Activated naive CD4-positive, alpha-beta T cell (primary cell): Measurements from ENCODE around the gene APOA1.
"Not testable (repeated sequence)": the region's sequence is repeated elsewhere in the genome, so short reads cannot be mapped to it uniquely, and the experiment has no call there.

ENCODE experiments used
- DNase-seq, 4 experiments: peaks; one replicate each; lab custom pipeline; 2025; lab: John Stamatoyannopoulos, UW

Gene APOA1

GRCh38 chr11:116813781-116814471, 23.5 kb downstream of the APOA1 start:
- DNase-seq: no peak

GRCh38 chr11:116813170-116813569, 24.3 kb downstream of the APOA1 start:
- no peak for DNase-seq

GRCh38 chr11:116812109-116812508, 25.3 kb downstream of the APOA1 start:
- no peak for DNase-seq

- no peak for DNase-seq
Observed at GRCh38 chr11:116811194-116811593, 26.2 kb downstream of the APOA1 start.

- no peak for DNase-seq
Observed at GRCh38 chr11:116808262-116809175, 28.9 kb downstream of the APOA1 start.

- no peak for DNase-seq
Observed at GRCh38 chr11:116807601-116808261, 29.7 kb downstream of the APOA1 start.

- no peak for DNase-seq
Observed at GRCh38 chr11:116804001-116804400, 33.4 kb downstream of the APOA1 start.

- DNase-seq: not testable (repeated sequence)
Observed at GRCh38 chr11:116801662-116802061, 35.8 kb downstream of the APOA1 start.

- no peak for DNase-seq
Observed at GRCh38 chr11:116800610-116801009, 36.8 kb downstream of the APOA1 start.

GRCh38 chr11:116798368-116798767, 39.1 kb downstream of the APOA1 start:
- no peak for DNase-seq

- no peak for DNase-seq
Observed at GRCh38 chr11:116797816-116798215, 39.6 kb downstream of the APOA1 start.

GRCh38 chr11:116796548-116796947, 40.9 kb downstream of the APOA1 start:
- no peak for DNase-seq

- no peak for DNase-seq
Observed at GRCh38 chr11:116794851-116795250, 42.6 kb downstream of the APOA1 start.

GRCh38 chr11:116793772-116794097, 43.7 kb downstream of the APOA1 start:
- no peak for DNase-seq

- DNase-seq: no peak
Observed at GRCh38 chr11:116792869-116793771, 44.3 kb downstream of the APOA1 start.

GRCh38 chr11:116792144-116792868, 45.1 kb downstream of the APOA1 start:
- DNase-seq: no peak

- DNase-seq: no peak
Observed at GRCh38 chr11:116791813-116792143, 45.6 kb downstream of the APOA1 start, which contains the start of gene APOA5. Gene APOA5, minus strand, starts transcription at chr11:116791879. Its CDS starts 19 bp downstream, at chr11:116791860.

- peak; percentile 41 to 75 (median 64) for DNase-seq
Observed at GRCh38 chr11:116791002-116791812, 46.2 kb downstream of the APOA1 start.

- DNase-seq: no peak
Observed at GRCh38 chr11:116790167-116791001, 47.0 kb downstream of the APOA1 start.
